Liver (tissue), 9 donors: ENCODE measurements around the gene IQSEC2. TPM values are rescaled to one million over a fixed set of nuclear protein-coding genes. Genes with fewer than 3 reads are reported as not detected.
A peak's percentile ranks its signal among the peaks of the same experiment; 100 is the strongest.

Experiments used
- DNase-seq: peaks from one replicate; pipeline ENCODE4 v3.0.0-alpha.2; 2017; ENCODE audit warnings: low spot score
- H3K27ac ChIP-seq, 2 donors: one replicate each; pipeline ENCODE4 v1.7.0; 2013; ENCODE audit warnings: inconsistent platforms in 2 of 2, low read length in 2 of 2, control low read depth in 1 of 2, low read depth in 1 of 2, mild to moderate bottlenecking in 1 of 2
- H3K27me3 ChIP-seq, 4 donors: one replicate each; pipeline versions ENCODE4 v1.6.1 to v1.7.0; 2013; ENCODE audit warnings: low read length in 3 of 4, inconsistent platforms in 1 of 4, mild to moderate bottlenecking in 1 of 4, moderate library complexity in 1 of 4; ENCODE audit not compliant: control insufficient read depth in 4 of 4, insufficient read depth in 4 of 4
- H3K36me3 ChIP-seq, 4 donors: one replicate each; pipeline versions ENCODE4 v1.6.1 to v1.7.0; 2013; ENCODE audit warnings: low read length in 3 of 4, mild to moderate bottlenecking in 3 of 4, low read depth in 1 of 4, moderate library complexity in 1 of 4; ENCODE audit not compliant: control insufficient read depth in 4 of 4, insufficient read depth in 3 of 4
- H3K4me1 ChIP-seq, 4 donors: one replicate each; pipeline versions ENCODE4 v1.6.1 to v1.7.0; 2013; ENCODE audit warnings: low read length in 3 of 4, mild to moderate bottlenecking in 3 of 4, moderate library complexity in 1 of 4; ENCODE audit not compliant: control insufficient read depth in 4 of 4, insufficient read depth in 4 of 4
- H3K4me3 ChIP-seq, 3 donors: one replicate each; pipeline versions ENCODE4 v1.6.1 to v1.7.0; 2013; ENCODE audit warnings: low read length in 3 of 3, control low read depth in 1 of 3, low read depth in 1 of 3, mild to moderate bottlenecking in 1 of 3
- H3K9ac ChIP-seq, 2 donors: one replicate each; pipeline ENCODE4 v1.7.0; 2013; ENCODE audit warnings: low read length in 2 of 2, mild to moderate bottlenecking in 2 of 2, moderate library complexity in 2 of 2, control low read depth in 1 of 2, low read depth in 1 of 2
- H3K9me3 ChIP-seq, 4 donors: one replicate each; pipeline versions ENCODE4 v1.6.1 to v1.7.0; 2013; ENCODE audit warnings: low read length in 3 of 4; ENCODE audit not compliant: control insufficient read depth in 4 of 4
- ATF3 ChIP-seq: IDR thresholded peaks from 2 replicates; pipeline ENCODE4 v1.6.1; 2016; ENCODE audit warnings: antibody characterized with exemption
- EGR1 ChIP-seq, 2 donors: IDR thresholded peaks; 2 replicates each; pipeline ENCODE4 v1.6.1; 2016 to 2018; ENCODE audit warnings: antibody characterized with exemption in 2 of 2, low read depth in 2 of 2
- FOXA1 ChIP-seq: IDR thresholded peaks from 2 replicates; pipeline ENCODE4 v1.6.1; 2016; ENCODE audit warnings: antibody characterized with exemption
- FOXA2 ChIP-seq: IDR thresholded peaks from 2 replicates; pipeline ENCODE4 v1.6.1; 2016; ENCODE audit warnings: antibody characterized with exemption
- GABPA ChIP-seq, 2 donors: IDR thresholded peaks in 1 of 2; conservative IDR thresholded peaks in 1 of 2; 2 replicates each; pipeline ENCODE4 v1.6.1; 2016; ENCODE audit warnings: antibody characterized with exemption in 2 of 2, mild to moderate bottlenecking in 1 of 2, moderate library complexity in 1 of 2
- HNF4A ChIP-seq, 2 donors: conservative IDR thresholded peaks; 2 replicates each; pipeline ENCODE4 v1.6.1; 2016; ENCODE audit warnings: antibody characterized with exemption in 2 of 2, mild to moderate bottlenecking in 2 of 2
- HNF4G ChIP-seq: IDR thresholded peaks from 2 replicates; pipeline ENCODE4 v1.6.1; 2016; ENCODE audit warnings: antibody characterized with exemption
- JUND ChIP-seq, 2 donors: IDR thresholded peaks; 2 replicates each; pipeline ENCODE4 v1.6.1; 2016; ENCODE audit warnings: antibody characterized with exemption in 2 of 2
- MAX ChIP-seq: IDR thresholded peaks from 2 replicates; pipeline ENCODE4 v1.6.1; 2016; ENCODE audit warnings: antibody characterized with exemption
- NR2F2 ChIP-seq: IDR thresholded peaks from 2 replicates; pipeline ENCODE4 v1.6.1; 2016; ENCODE audit warnings: antibody characterized with exemption
- RAD21 ChIP-seq, 2 donors: IDR thresholded peaks; 2 replicates each; pipeline ENCODE4 v1.6.1; 2016; ENCODE audit warnings: antibody characterized with exemption in 2 of 2, mild to moderate bottlenecking in 2 of 2
- RXRA ChIP-seq, 2 donors: IDR thresholded peaks; 2 replicates each; pipeline ENCODE4 v1.6.1; 2017 to 2018; ENCODE audit warnings: antibody characterized with exemption in 2 of 2, mild to moderate bottlenecking in 1 of 2
- SP1 ChIP-seq: IDR thresholded peaks from 2 replicates; pipeline ENCODE4 v1.6.1; 2018; ENCODE audit warnings: antibody characterized with exemption, mild to moderate bottlenecking
- TAF1 ChIP-seq: conservative IDR thresholded peaks from 2 replicates; pipeline ENCODE4 v1.6.1; 2016; ENCODE audit warnings: antibody characterized with exemption, mild to moderate bottlenecking
- YY1 ChIP-seq: IDR thresholded peaks from 2 replicates; pipeline ENCODE4 v1.6.1; 2016; ENCODE audit warnings: antibody characterized with exemption, mild to moderate bottlenecking
- WGBS: extraction: QIAGEN DNeasy Blood & Tissue Kit; methylation state at CpG from one replicate; pipeline ENCODE4 v1.1.7; 2013; 5-methylcytosine and 5-hydroxymethylcytosine counted together
- polyA plus RNA-seq, 2 donors: library from polyadenylated mRNA; stranded (reverse) in 1 of 2; unstranded in 1 of 2; fragments of 200-250 nt in 1 of 2; fragments of >200 nt in 1 of 2; fragmentation: Nextera tagmentation in 1 of 2; extraction: Ambion mirVana in 1 of 2; gene quantifications; one replicate each; pipeline versions ENCODE4 v1.2.1 to v1.2.3, GENCODE V29; 2013 to 2015
- total RNA-seq, 2 donors: library from RNA; depleted of rRNA; stranded (reverse); fragments of >200 nt; gene quantifications; one replicate each; pipeline ENCODE4 v1.2.3, GENCODE V29; 2014
- TF ChIP-seq, protein P1 (sequence below): fragments of 150-350 bp; IDR thresholded peaks from 2 replicates; pipeline ENCODE4 v1.5.1; 2017; ENCODE audit warnings: improper control_type of control experiment, low read depth, low read length; ENCODE audit not compliant: missing input control
- TF ChIP-seq, protein P2 (sequence below): IDR thresholded peaks from 2 replicates; pipeline ENCODE4 v1.6.1; 2016; ENCODE audit warnings: antibody characterized with exemption, mild to moderate bottlenecking
- TF ChIP-seq, protein P3 (sequence below): IDR thresholded peaks from 2 replicates; pipeline ENCODE4 v1.6.1; 2016; ENCODE audit warnings: antibody characterized with exemption
- donor health status: healthy.
- donor health status: healthy.
- donor health status: healthy.
- donor health status: healthy.
- donor health status: healthy.

IQSEC2 gene
- total and polyA plus RNA-seq, 4 donors, result 0.40 to 2.1 (median 1.4) TPM

DNA sequence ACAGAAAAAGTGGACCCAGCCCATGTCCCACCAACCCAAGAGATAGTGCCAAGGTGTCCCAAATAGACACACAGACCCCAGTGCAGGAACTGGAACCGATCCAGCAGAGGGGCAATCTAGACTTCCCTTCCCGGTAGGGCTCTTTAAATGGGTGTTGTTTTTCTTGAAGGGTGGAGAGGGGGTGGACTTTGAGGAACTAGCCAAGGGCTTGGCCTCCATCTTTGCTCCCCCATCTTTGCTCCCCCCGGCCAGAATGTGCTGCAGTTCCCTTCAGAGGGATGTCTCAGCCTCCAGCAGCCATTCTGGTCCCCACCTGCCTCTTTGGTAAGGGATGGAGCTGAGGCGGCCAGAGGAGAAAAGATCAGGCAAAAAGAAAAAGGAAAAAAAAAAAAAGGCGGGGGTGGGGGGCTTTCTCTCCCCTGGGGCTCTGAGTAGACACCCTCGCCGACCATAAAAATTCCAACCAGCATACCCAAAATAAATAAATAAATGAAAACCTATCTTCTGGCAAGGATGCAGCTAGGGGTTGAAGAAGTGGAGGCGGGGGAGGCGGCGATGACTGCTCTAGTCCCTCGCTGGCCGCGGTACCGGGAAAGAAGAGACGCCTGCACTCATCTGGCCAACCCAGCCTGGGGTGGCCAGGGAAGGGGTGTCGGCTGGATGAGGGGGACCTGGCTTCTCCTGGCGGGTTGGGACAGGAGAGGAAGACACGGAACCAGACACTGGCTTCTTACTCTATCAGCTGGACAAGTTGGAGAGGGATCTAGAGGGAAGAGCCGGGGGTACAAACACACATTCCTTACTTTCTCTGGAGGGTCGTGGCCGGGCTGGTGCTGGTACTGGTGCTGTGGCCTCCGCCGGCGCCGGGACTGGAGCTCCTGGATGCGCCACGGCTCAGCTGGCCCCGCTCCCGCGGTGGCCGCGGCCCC, 38.5 kb upstream of the IQSEC2 start:
- peaks cover 0 to 5% (median 0%) of the 10 kb centered on the region in 4 donors for H3K27me3 ChIP-seq
- H3K9ac ChIP-seq, result no peak overlapping the region
- no peaks in the 10 kb centered on the region for H3K9me3 ChIP-seq
- TF ChIP-seq JUND (IDR thresholded peaks at IDR 0.05) (no peak), RXRA (IDR thresholded peaks at IDR 0.05) (no peak), TAF1 (no peak), GABPA (IDR thresholded peaks at IDR 0.05 in 1 of 2, conservative IDR thresholded peaks at IDR 0.05 in 1 of 2) (no peak)
- TF ChIP-seq, protein P1, sequence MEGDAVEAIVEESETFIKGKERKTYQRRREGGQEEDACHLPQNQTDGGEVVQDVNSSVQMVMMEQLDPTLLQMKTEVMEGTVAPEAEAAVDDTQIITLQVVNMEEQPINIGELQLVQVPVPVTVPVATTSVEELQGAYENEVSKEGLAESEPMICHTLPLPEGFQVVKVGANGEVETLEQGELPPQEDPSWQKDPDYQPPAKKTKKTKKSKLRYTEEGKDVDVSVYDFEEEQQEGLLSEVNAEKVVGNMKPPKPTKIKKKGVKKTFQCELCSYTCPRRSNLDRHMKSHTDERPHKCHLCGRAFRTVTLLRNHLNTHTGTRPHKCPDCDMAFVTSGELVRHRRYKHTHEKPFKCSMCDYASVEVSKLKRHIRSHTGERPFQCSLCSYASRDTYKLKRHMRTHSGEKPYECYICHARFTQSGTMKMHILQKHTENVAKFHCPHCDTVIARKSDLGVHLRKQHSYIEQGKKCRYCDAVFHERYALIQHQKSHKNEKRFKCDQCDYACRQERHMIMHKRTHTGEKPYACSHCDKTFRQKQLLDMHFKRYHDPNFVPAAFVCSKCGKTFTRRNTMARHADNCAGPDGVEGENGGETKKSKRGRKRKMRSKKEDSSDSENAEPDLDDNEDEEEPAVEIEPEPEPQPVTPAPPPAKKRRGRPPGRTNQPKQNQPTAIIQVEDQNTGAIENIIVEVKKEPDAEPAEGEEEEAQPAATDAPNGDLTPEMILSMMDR, result no peak
- H3K4me1 ChIP-seq, result peaks cover 3 to 18% (median 11%) of the 10 kb centered on the region in 4 donors
- 11% methylated on average over 32 of the region's 32 CpGs for WGBS
- DNase-seq, result no peak
- peak overlapping the region in 2 of 3 donors; percentile 51 to 68 for H3K4me3 ChIP-seq
- no peak overlapping the region for H3K27ac ChIP-seq
- H3K36me3 ChIP-seq, result no peaks in the 10 kb centered on the region

GRCh38 chrX:53318766-53319353, 37.5 kb upstream of the IQSEC2 start:
- WGBS, result 80% methylated on average over 10 of the region's 10 CpGs
- H3K27me3 ChIP-seq, result peaks cover 0 to 5% (median 0%) of the 10 kb centered on the region in 4 donors
- peaks cover 3 to 18% (median 11%) of the 10 kb centered on the region in 4 donors for H3K4me1 ChIP-seq
- no peak overlapping the region for H3K27ac ChIP-seq
- no peak for DNase-seq
- no peaks in the 10 kb centered on the region for H3K36me3 ChIP-seq
- no peak overlapping the region for H3K9ac ChIP-seq
- no peak overlapping the region for H3K4me3 ChIP-seq
- TF ChIP-seq TAF1, result no peak
- no peak for TF ChIP-seq FOXA1
- TF ChIP-seq, protein P1, result no peak
- TF ChIP-seq, protein P2, sequence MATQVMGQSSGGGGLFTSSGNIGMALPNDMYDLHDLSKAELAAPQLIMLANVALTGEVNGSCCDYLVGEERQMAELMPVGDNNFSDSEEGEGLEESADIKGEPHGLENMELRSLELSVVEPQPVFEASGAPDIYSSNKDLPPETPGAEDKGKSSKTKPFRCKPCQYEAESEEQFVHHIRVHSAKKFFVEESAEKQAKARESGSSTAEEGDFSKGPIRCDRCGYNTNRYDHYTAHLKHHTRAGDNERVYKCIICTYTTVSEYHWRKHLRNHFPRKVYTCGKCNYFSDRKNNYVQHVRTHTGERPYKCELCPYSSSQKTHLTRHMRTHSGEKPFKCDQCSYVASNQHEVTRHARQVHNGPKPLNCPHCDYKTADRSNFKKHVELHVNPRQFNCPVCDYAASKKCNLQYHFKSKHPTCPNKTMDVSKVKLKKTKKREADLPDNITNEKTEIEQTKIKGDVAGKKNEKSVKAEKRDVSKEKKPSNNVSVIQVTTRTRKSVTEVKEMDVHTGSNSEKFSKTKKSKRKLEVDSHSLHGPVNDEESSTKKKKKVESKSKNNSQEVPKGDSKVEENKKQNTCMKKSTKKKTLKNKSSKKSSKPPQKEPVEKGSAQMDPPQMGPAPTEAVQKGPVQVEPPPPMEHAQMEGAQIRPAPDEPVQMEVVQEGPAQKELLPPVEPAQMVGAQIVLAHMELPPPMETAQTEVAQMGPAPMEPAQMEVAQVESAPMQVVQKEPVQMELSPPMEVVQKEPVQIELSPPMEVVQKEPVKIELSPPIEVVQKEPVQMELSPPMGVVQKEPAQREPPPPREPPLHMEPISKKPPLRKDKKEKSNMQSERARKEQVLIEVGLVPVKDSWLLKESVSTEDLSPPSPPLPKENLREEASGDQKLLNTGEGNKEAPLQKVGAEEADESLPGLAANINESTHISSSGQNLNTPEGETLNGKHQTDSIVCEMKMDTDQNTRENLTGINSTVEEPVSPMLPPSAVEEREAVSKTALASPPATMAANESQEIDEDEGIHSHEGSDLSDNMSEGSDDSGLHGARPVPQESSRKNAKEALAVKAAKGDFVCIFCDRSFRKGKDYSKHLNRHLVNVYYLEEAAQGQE, result no peak
- TF ChIP-seq GABPA (IDR thresholded peaks at IDR 0.05 in 1 of 2, conservative IDR thresholded peaks at IDR 0.05 in 1 of 2), result no peak
- no peak for TF ChIP-seq RAD21 (IDR thresholded peaks at IDR 0.05)
- no peak for TF ChIP-seq RXRA (IDR thresholded peaks at IDR 0.05)
- TF ChIP-seq YY1, result no peak
- TF ChIP-seq, protein P3, sequence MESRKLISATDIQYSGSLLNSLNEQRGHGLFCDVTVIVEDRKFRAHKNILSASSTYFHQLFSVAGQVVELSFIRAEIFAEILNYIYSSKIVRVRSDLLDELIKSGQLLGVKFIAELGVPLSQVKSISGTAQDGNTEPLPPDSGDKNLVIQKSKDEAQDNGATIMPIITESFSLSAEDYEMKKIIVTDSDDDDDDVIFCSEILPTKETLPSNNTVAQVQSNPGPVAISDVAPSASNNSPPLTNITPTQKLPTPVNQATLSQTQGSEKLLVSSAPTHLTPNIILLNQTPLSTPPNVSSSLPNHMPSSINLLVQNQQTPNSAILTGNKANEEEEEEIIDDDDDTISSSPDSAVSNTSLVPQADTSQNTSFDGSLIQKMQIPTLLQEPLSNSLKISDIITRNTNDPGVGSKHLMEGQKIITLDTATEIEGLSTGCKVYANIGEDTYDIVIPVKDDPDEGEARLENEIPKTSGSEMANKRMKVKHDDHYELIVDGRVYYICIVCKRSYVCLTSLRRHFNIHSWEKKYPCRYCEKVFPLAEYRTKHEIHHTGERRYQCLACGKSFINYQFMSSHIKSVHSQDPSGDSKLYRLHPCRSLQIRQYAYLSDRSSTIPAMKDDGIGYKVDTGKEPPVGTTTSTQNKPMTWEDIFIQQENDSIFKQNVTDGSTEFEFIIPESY, result no peak
- no peak for TF ChIP-seq HNF4A (conservative IDR thresholded peaks at IDR 0.05)
- no peak for TF ChIP-seq ATF3
- no peak for TF ChIP-seq FOXA2
- TF ChIP-seq NR2F2, result no peak
- no peak for TF ChIP-seq JUND (IDR thresholded peaks at IDR 0.05)
- no peak for TF ChIP-seq EGR1 (IDR thresholded peaks at IDR 0.05; ENCODE audit: low read depth in 2 of 2)
- TF ChIP-seq MAX, result no peak
- no peak for TF ChIP-seq HNF4G
- TF ChIP-seq SP1, result no peak
- no peaks in the 10 kb centered on the region for H3K9me3 ChIP-seq
